ENCODE data around the gene BET1.

BET1 gene

GRCh38 chr7:94012746-94013145 is 8.6 kb upstream of the BET1 start:
- no peak for DNase-seq (ENCODE audit: low read depth in 2 of 2, low spot score in 1 of 2)

GRCh38 chr7:94011714-94012353 is 7.7 kb upstream of the BET1 start:
- no peak for DNase-seq (ENCODE audit: low read depth in 2 of 2, low spot score in 1 of 2)

GRCh38 chr7:94008537-94008936 is 4.4 kb upstream of the BET1 start:
- no peak for DNase-seq (ENCODE audit: low read depth in 2 of 2, low spot score in 1 of 2)

GRCh38 chr7:94005753-94006152 is 1.6 kb upstream of the BET1 start:
- DNase-seq (ENCODE audit: low read depth in 2 of 2, low spot score in 1 of 2), result no peak

GRCh38 chr7:94003446-94004023 is 620 bp downstream of the BET1 start:
- DNase-seq (ENCODE audit: low read depth in 2 of 2, low spot score in 1 of 2), result no peak

DNA sequence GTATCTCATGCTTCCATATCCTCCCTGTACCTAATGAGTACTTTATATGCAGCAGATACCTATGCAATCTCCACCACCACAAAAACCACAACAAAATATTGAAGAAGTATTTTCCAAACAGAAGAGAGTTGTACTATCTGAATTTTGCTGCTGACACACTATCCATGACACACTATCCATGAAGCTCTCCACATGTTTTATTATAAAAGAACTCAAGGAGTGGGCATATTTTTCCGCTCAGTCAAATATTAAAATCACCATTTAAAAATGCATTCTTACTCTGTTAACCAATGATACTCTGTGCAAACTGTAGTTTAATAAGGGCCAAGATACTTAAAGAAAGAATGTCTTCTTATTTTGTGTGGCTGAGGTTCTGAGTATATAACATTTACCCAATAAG is 2.8 kb downstream of the BET1 start:
- DNase-seq (ENCODE audit: low read depth in 2 of 2, low spot score in 1 of 2), result no peak

DNA sequence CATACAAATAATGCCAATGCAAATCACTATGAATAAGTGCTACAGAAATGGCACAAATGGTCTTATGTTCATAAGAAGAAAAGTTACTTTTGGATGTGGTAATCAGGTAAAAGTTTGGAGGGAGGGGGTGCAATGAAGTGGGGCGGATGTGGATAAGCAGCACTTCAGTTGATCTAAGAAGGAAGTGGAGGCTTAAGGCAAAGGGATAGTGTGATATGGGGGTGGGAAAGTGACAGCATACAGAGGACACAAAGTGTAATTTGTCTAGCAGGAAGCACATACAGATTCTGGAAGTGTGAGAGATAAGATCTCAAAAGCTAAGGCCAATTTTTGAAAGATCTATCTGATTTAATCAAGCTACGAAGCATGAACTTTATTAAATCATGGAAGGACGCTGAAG is 6.3 kb downstream of the BET1 start:
- DNase-seq (ENCODE audit: low read depth in 2 of 2, low spot score in 1 of 2), result no peak

- no peak for DNase-seq (ENCODE audit: low read depth in 2 of 2, low spot score in 1 of 2)
These were observed 11.6 kb downstream of the BET1 start for GRCh38 chr7:93992421-93993110.

DNA sequence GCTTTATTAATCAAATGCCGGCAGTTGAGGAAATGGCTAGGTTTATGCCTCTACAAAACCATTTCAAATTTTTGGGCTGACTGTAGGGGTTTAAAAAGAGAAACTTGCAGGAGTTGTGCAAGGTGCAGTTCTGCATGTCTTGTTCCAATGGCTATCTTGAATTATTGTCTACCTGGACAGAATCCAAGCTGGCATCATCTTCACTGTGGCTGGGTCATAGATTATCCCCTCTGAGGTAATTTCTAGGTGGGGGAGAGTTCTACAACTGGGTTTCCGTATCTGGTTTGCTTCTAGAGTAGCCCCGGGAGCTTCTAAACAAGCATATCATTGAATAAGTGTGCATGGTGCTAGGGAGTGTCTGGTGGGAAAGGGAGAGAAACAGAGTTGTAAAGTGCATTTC is 16.9 kb downstream of the BET1 start:
- no peak for DNase-seq (ENCODE audit: low read depth in 2 of 2, low spot score in 1 of 2)

DNA sequence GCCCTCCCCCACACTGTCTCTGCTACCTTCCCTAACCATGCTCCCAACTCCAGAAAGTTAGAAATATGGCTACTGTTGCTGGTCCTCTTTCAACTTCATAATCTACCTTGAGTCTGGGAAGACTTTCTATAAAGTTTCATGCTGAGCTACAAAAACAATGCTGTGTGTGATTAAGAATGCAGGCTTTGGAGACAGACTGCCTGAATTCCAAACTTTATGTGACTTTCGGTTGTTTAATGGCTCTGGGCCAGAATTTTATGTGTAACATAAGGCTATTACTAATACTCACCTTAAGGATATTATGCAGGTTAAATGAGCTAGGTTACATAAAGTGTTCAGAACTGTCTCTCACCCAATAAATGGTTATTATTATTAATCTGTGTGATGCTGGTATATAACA is 19.1 kb downstream of the BET1 start:
- DNase-seq (ENCODE audit: low read depth in 2 of 2, low spot score in 1 of 2), result no peak

DNA sequence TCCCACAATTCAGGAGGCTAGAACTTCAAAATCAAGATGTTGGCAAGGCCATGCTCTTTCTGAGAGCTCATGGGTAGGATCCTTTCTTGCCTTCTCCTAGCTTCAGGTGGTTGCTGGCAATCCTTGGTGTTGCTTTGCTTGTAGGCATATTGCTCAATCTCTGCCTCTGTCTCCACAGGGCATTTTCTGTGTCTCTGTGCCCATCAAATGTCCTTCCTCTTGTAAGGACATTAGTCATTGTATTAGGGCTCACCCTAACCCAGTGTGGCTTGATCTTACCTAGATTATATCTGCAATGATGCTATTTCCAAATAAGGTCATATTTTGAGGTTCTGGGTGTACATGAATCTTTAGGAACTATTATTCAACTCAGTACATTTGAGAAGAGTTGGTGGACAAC is 20.1 kb downstream of the BET1 start:
- no peak for DNase-seq (ENCODE audit: low read depth in 2 of 2, low spot score in 1 of 2)

GRCh38 chr7:93981480-93981874 is 22.7 kb downstream of the BET1 start:
- no peak for DNase-seq (ENCODE audit: low read depth in 2 of 2, low spot score in 1 of 2)

GRCh38 chr7:93980744-93981479 is 23.2 kb downstream of the BET1 start:
- DNase-seq (ENCODE audit: low read depth in 2 of 2, low spot score in 1 of 2), result no peak

DNA sequence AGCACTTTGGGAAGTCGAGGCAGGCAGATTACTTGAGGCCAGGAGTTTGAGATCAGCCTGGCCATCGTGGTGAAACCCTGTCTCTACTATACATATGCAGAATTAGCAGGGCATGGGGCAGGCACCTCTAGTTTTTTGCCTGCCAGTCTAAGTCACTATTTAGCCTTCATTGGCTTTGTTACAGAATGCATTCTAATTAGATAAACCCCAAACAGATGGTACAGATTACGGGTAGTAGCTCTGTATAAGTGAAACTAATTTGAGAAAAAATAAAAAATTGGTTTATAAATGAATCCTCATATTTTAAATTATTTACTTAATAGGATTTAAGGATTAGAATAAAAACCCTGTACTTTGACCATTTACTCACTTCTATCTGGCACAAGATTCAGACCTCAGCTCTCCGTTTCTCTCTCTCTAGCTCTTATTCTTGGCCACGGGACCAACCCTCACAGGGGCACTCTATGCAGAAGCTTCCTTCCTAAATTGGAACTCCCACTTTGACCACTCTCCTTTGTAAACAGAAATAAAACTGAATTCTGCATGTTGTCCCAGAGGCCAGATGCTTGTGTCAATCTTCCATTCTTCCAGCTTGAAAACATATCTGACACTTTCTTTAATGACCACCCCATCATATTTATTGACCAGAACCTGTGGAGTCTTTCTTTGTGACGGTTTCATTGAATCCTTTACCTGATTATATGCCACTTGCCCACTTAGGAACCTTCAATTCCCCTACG is 26.8 kb downstream of the BET1 start:
- DNase-seq (ENCODE audit: low read depth in 2 of 2, low spot score in 1 of 2), result no peak

DNA sequence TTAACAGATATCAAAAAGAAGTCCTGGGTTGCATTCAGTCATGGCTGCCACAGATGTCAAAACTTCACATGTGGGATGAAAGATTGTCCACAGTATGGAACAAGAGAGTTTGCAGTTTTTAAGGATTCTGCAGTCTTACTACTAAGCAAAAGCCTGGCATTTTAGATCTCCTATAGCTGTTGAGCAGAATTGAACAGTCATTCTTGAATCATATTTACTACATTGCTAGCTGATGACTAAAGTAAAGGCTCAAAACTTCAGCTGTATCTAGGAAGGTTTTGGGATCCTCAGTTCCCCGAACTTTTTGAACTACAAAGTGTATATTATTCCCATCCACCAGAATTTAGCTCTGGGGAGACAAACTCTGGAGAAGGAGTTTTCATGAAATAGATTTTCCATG is 31.0 kb downstream of the BET1 start:
- DNase-seq (ENCODE audit: low read depth in 2 of 2, low spot score in 1 of 2), result no peak

DNA sequence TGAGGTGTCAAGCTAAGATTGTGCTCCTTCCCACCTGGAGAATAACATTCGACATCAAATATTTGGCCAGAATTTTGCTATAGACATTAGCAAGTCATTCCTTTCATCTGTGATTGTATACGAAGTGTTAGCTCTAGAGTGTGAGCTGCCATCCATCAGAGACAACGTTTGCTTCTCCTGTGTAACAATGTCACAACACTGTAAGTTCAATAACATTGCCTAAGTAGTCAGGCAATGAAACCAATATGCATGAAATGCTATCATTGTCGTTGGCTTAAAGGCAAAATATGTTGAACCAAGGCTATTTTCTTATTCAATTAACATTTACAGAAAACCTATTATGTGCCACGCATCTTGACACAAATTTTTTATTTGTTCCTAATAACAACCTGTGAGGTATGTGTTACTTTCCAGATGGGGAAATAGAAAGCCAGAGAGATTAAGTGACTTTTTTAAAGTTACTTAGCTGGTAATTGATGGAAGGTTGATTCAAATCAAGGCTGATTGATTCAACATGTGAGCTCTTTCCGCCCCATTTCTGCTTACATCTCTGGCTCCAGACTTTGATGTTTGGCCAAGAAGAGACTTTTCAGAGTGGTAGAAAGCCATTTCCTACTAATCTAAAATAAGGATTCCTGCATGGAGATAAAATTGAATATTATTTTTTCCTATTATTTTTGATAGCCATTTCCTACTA is 32.0 kb downstream of the BET1 start:
- DNase-seq (ENCODE audit: low read depth in 2 of 2, low spot score in 1 of 2), result no peak

DNA sequence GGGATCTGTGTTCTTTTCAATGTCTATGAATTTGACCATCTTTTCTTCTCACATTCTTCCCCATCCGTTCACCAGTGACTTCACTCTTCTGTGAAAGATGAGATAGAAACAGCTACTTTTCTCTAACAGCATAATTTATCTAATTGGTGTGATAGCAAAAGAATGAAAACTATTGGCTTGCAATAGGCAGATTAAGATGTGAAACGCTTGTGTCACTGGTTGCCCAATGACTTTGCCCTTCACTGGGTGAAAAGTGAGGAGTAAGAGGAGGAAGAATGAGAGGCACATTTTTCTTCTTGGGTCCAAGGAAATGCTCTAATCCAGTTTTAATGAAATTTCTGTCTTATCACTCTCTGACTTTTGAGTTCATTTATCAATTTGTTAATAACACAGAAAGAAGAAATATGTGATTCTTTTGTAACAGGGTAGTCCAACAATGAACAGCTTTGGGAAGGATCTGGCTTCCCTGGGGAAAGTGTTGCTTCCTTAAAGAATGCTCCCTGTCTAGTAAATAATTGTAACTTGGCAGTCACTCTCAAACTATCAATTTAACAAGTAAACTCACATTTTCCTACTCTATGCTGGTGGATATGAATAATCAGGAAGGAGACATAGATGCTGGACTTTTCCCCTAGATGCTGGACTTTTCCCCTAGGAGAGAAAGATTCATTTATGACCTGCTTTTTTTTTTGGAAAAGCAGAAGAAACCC is 35.1 kb downstream of the BET1 start:
- DNase-seq (ENCODE audit: low read depth in 2 of 2, low spot score in 1 of 2), result no peak

- no peak for DNase-seq (ENCODE audit: low read depth in 2 of 2, low spot score in 1 of 2)
These were observed 39.3 kb downstream of the BET1 start for GRCh38 chr7:93964813-93965212.

- no peak for DNase-seq (ENCODE audit: low read depth in 2 of 2, low spot score in 1 of 2)
These were observed 39.9 kb downstream of the BET1 start for GRCh38 chr7:93964262-93964661.

GRCh38 chr7:93960986-93961385 is 43.2 kb downstream of the BET1 start:
- no peak for DNase-seq (ENCODE audit: low read depth in 2 of 2, low spot score in 1 of 2)

Measured in stimulated activated CD8-positive, alpha-beta memory T cell treated with anti-CD3 and anti-CD28 coated beads, Interleukin-4, amount 100 ng/mL, for 4 hours (primary cell).